Epithelial cell of prostate (primary cell): Measurements from ENCODE around the gene PHACTR3.

Experiments
- DNase-seq: peaks from one replicate; pipeline ENCODE4 v3.0.0-alpha.2; 2011; ENCODE audit warnings: low read depth, low spot score
- H3K27ac ChIP-seq: fragments of 450-650 bp; 2 replicates; pipeline ENCODE4 v1.5.1; 2017; ENCODE audit warnings: mild to moderate bottlenecking

PHACTR3 gene

DNA sequence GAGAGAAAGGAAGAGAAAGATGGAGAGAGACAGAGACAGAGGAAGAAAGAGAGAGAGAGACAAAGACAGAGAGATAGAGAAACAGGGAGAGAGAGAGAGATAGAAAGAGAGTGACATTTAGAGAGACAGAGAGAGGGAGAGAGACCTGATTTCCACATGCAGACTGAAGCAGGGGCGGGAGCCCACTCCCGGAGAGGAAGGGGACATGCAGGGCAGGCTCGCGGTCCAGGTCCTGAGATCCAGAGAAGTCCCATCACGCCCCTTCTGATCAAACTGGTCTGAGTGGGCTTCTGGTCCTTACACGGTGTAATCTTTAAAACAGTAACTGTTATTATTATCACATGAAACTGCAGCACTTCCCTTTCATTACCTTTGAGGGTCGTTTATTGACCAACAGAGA, 62.2 kb downstream of the PHACTR3 start:
- no peak for DNase-seq
- H3K27ac ChIP-seq = no peak overlapping the region

DNA sequence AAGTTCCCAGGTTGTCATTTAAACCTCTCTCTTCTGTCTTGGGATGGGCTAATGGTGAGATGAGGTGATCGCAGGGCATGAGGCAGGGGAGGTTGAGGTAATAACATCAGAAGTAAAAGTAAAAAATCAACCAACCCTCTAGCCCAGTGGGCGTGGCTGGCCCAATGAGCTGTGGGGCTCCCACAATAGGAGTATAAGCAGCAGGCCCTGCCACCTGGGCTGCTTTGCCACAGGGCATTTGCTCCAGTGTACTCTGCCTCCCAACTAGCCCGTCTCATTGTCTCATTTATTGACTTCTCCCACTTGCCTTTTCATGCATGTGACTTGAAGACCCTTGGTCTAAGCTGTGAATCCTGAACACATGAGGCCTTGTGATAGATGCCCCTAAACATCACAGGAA, 62.8 kb downstream of the PHACTR3 start:
- no peak overlapping the region for H3K27ac ChIP-seq
- no peak for DNase-seq

DNA sequence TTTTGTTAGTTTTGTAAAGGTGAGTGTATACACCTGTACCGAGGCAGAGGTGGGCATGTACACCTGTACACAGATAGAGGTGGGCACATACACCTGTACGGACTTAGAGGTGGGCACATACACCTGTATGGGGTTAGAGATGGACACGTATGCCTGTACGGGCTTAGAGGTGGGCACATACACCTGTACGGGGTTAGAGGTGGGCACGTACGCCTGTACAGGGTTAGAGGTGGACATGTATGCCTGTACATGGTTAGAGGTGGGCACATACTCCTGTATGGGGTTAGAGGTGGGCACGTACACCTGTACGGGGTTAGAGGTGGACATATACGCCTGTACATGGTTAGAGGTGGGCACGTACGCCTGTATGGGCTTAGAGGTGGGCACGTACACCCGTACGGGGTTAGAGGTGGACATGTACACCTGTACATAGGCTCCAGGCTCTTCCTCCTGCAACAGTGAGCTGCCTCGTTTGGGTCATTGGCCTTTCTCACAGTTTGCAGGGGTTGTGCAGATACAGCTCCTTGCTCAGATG, 63.7 kb downstream of the PHACTR3 start:
- DNase-seq = no peak
- no peak overlapping the region for H3K27ac ChIP-seq

DNA sequence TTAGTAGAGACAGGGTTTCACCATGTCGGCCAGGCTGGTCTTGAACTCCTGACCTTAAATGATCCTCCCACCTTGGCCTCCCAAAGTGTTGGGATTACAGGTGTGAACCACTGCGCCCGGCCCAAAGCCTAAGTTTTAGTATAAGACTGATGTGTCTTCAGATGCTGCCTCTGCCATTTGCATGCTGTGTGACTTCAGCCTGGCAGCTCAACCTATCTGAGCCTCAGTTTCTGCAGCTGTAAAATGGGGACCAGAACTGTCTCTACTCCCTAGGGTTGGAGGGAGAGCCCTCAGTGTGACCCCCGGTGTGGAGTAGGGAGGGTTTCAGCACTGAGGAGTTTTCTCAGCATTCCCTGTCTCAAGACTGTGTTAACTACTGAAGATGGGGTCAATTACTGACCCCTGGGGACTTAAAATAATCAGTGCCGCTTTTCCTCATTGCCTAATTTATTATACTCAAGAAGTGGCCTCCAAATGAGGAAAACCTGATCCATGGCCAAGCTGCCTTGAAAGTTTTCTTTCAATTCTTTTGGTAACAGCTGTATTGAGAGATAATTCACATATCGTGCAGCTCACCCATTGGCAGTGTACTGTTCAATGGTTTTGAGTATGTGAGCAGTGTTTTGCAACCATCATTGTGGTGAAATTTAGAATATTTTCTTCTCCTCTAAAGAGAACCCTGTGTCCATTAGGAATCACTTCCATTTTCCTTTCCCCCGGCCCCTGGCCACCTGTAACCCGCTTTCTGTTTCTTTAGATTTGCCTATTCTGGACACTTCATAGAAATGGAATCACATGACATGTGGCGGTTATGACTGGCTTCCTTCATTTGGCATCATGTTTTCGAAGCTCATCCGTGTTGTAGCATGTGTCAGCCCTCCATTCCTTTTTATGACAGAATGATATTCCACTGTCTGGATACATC, 64.8 kb downstream of the PHACTR3 start:
- no peak for DNase-seq
- no peak overlapping the region for H3K27ac ChIP-seq

DNA sequence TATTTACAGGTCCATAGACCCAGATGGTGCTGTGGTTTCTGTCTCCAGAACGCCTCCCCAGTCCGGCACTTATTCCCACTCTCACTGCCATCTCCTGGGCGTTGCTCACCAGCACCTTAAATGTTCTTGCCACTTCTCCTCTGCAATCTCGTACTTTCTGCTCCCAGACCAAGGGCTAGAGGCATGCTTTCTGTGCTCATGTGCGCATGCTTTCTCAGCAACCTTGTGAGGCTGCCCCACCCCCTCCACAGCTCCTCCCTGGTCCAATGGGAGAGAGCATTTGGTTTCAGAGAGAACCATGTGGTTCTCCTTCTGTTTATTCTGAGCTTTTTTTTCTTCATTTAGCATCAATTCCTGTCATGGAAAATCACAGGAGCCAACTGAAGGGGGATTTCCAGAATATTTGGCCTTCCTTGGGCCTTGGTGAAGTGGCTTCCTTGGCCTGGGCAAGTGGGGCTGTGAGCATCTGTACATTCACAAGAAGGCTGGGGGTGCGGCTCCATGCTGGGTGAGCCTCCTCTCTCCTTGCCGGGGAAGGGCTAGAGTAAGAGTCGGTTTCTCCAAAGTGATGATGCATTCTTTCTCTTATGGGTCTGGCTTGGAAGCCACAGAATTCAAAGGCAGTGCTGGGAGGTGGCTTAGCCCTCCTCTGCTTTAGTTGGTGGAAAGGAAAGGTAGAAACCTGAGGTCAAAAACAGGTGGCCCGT, 66.6 kb downstream of the PHACTR3 start:
- no peak for DNase-seq
- no peak overlapping the region for H3K27ac ChIP-seq

DNA sequence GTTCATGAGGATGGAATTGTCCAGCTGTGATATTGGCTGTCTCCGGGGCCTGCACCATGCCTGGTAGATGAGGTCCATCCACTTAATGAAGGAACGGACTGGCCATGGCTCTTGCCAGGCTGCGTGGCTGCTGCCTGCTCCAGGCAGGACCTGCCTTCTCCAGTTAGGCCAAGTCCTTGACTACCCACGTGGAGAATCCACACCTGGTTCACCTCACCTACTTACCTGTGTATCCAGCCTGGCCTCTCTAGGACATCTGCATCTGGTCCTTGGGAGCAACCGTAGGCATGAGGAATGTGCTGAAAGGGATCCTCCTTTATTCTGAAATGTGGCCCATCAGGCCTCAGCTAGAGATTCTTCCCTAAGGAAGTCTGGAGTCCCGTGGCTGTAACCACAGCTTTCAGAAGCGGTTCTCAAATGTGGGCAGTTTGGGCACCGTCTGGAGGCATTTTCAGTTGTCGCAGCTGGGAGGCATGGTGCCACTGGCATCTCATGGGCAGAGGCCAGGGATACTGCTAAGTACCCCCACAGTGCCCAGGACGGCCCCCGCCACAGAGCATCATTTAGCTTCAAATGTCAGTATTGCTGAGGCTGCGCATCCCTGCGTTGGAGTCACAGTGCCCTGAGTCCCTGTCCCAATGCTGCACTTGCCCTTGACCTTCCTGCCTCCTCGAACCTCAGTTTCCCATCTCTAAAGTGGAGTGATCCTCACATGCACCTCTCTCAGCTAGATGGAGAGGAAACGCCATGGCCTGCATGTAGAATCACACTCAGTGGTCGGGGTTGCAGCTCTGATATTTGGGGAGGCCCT, 67.5 kb downstream of the PHACTR3 start:
- H3K27ac ChIP-seq = no peak overlapping the region
- DNase-seq = no peak

DNA sequence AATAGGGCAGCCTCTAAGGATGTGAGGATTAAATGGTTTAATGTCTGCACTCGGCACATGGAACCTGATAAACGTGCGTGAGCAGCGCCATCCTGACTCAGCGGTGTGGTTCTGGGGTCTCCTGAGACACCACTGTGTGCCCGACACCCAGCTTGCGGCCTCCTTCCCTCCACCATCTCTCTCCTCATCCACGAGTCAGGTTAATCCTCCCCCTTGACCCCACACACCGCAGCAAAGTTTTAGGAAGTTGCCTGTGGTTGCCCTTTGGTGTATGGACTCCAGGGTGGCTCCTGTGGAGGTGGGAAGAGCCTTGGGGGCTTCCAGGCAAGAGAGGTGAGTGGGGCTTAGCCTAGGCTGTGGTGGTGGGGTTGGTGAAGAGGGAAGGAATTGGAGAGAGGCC, 68.2 kb downstream of the PHACTR3 start:
- no peak overlapping the region for H3K27ac ChIP-seq
- DNase-seq = no peak

DNA sequence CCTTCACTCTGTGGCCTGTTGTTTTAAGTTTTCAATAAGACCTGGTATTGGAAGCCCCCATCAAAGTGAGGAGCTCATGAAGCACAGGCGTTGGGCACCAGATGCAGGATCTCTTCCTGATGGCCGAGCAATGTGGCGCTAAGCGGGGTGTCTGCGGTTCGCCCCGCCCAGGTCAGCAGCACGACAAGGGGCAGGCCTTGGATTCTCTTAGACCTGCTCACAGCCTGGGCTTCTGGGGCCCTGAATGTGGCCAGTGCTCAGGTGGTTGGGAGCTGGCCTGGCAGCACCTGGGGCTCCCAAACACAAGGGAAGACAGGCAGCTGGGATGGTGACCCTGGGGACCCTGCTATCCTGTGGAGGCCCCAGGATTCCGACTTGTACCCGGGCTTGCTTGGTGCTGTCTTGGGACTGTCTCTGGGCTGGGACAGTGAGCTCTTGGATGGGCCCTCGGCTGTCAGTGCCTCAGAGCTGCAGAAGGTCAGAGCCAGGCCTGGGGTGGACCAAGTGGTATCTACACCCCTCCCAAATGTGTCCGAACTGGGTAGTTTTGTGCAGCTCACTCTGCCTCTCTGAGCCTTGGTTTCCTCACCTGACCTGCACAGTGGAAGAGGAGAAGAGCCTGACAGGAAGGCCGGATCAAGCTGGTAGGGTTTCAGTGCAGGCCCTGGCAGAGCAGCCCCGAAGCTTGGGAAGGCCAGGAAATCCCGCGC, 69.1 kb downstream of the PHACTR3 start:
- no peak overlapping the region for H3K27ac ChIP-seq
- no peak for DNase-seq

DNA sequence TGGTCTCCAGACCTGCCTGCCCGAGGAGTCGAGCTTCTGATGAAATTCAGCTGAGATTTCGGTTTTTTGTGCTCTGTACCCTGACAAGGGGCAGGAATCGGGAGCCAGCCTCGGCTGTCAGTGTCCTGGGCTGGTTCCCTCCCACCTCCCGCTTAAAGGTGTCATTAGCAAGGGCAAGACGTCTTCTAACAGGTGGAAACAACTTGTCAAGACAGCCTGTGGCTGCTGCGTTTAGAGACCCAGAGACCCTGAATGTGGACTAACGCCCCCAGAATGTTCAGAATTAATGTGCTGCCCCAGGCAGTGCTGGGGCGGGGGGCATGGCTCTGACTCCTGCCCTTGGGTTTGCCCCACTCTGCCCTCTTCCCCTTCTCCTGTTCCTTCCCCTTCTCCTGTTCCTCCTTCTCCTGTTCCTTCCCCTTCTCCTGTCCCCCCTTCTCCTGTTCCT, 69.7 kb downstream of the PHACTR3 start:
- DNase-seq = no peak
- no peak overlapping the region for H3K27ac ChIP-seq

DNA sequence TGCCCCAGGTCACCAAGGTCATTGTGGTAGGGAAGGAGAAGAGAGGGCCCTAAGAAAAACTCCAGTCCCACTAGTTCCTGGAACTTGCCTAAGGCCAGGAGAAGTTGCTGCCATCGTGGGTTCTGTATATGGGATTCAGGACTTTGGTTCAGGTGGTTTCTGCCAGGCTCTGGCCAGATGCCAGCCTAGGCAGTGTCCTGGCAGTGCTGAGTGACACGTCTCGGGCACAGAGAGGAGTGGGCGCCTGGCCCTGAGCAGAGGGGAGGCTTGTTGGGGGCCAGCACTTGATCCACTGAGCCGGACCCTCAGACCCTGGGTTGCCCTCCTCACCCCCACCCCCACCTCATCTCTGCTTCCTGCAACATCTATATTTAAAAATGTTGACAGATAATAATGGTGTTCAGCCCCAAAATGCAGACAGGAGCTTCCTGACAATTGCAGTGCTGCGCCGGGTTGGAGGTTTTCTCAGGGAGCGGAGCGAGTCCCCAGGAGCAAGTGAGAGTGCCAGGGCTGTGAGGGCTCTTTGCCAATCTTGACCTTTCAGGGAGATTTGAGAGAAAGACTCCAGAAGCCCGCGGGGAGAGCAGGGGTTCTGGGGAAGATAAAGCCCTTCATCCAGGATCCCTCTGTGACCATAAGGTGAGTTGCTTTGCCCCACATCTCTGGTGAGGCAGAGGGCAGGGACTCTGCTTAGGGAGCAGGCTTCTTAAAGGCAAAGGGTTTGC, 71.9 kb downstream of the PHACTR3 start:
- DNase-seq = no peak
- H3K27ac ChIP-seq = no peak overlapping the region

DNA sequence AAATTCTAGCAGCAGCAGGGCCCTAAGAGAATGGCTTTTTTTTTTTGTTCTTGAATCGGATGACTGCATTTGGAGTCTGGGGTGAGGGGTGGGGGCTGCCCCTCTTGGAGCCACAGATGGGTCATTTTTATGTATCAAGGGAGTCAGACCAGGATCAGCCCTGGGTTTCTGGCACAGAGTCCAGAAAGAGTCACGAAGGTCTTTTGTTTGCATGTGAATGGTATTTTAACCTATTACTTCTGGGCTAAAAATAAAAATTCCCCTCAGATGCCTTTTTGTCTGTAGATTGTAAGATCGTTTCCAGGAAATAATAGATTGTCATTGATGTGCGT, 72.5 kb downstream of the PHACTR3 start:
- no peak overlapping the region for H3K27ac ChIP-seq
- DNase-seq = no peak

DNA sequence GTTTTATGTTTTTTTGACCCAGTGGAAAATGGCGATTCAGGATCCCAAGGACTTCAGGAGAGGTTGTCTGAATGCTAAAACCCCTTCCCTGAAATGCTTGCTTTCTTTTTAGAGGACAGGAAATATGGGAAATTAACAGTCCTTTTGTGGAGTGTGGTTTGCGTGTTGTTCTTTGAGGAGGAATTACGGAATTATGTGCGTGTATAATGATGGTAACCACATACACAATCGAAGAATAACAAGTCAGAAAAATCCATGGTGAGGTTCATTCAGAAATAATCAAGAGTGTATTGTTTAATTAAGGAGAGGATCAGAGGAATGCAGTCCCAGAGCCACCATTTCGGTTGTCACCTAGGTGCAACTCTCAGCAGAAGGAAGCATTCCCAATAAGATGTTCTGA, 73.2 kb downstream of the PHACTR3 start:
- H3K27ac ChIP-seq = no peak overlapping the region

DNA sequence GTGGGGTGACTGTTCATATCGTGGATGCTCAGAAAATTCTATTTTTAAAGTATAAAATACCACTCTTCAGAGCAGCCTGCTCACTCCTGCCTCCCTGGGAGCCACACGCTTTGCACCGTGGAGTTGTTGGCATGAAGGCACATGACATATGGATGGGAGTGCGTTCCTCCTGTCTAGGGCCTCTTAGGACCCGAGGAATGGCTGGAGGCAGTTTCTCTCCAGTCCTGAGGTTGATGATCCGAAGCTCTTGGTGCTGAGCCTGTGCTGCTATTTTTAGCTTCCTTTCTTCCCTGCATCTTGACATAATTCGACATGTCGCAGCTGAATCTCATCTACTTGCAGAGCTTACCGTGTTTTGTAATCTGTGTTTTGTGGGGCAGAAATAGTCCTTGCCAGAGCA, 73.9 kb downstream of the PHACTR3 start:
- H3K27ac ChIP-seq = no peak overlapping the region
- no peak for DNase-seq

More for the DNA sequence above, 73.2 kb downstream of the PHACTR3 start:
- DNase-seq = no peak

DNA sequence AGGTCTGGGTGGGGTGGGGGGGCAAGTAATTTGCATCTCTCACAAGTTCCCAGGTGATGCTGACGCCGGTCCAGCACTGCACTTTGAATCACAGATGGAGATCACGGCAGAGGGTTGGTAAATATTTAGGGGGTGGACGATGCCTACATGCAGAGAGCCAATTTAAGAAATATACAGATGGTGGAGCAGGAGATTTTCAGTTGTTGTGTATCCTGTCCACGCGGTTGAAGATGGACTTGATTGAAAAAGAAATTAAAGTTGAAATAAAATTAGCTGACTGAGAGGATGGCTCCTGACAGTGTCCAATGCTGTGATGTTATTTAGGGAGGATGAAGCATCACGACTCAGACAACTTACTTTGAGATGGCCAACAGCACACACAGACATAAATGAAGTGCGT, 74.6 kb downstream of the PHACTR3 start:
- DNase-seq = no peak
- H3K27ac ChIP-seq = no peak overlapping the region

DNA sequence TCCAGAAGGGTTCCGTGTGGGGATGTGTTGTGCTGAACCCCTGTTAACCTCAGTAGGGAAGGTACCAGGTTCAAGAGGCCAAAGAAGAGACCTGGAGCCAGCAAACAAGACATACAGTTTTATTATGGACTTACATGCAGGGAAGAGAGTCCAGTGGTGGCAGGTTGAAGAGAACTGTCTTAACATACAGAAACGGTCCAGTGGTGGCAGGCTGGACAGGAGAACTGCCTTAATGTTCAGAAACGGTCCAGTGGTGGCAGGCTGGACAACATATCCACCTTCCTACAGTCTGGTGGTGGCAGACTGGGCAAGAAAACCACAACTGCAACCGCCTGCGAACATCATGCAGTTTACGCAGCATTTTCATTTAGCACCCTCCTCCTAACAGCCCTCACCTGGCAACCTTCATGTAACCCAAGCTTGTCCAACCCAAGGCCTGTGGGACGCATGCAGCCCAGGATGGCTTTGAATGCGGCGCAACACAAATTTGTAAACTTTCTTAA, 75.9 kb downstream of the PHACTR3 start:
- DNase-seq = no peak

DNA sequence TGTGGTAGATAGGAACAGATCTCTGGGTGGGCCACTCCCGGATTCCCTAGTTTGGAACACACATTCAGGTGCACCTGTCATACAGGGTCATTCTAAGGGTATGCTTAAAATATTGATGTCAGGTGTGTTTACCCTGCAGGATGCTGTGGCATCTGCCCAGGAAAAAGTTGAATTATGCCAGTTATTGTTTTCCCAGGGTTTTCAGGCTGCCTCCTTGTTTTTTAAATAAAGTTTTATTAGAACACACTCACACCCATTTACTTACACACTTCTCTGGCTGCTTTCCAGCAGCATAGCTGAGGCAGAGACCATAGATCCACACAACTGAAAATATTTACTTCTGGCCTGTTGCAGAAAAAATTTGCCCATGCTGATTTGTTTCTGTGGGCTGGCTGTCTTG, 76.5 kb downstream of the PHACTR3 start:
- no peak overlapping the region for H3K27ac ChIP-seq
- DNase-seq = no peak

More for the DNA sequence above, 75.9 kb downstream of the PHACTR3 start:
- no peak overlapping the region for H3K27ac ChIP-seq

DNA sequence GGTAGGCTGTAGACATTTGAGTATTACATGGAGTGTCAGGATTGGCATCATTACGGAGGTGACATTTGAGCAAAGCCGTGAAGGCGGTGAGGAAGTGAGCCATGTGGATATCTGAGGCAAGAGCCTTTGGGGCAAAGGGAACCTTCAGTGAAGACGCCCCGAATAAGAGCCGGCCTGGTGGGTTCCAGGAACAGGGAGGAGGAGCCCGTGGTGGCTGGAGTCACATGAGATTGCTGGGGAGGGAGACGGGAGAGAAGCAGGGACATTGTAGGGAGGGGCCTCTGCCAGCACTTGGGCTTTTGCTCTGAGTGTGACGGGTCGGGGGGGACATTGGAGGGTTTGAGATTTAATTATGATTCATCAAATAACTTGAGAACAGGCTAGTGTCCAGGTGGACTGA, 78.3 kb downstream of the PHACTR3 start:
- no peak for DNase-seq
- H3K27ac ChIP-seq = no peak overlapping the region

DNA sequence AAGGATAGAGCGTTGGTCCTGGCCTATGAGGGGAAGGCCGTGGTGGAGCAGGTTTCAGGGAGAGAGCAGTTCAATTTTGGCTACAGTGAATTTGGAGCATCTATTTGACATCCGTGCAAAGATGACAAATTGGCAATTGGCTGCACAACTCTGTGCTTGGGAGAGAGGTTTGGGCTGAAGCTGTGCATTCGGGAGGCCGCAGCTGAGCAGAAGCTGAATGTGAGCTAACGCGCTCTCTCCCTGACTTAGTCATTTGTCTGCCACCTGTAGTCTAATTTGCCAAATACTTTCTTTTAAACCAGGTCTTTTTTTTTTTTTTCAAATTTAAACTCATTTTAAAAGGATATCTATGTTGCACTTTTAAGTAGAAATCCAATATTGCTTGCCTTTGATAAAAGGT, 78.8 kb downstream of the PHACTR3 start:
- H3K27ac ChIP-seq = no peak overlapping the region
- no peak for DNase-seq

DNA sequence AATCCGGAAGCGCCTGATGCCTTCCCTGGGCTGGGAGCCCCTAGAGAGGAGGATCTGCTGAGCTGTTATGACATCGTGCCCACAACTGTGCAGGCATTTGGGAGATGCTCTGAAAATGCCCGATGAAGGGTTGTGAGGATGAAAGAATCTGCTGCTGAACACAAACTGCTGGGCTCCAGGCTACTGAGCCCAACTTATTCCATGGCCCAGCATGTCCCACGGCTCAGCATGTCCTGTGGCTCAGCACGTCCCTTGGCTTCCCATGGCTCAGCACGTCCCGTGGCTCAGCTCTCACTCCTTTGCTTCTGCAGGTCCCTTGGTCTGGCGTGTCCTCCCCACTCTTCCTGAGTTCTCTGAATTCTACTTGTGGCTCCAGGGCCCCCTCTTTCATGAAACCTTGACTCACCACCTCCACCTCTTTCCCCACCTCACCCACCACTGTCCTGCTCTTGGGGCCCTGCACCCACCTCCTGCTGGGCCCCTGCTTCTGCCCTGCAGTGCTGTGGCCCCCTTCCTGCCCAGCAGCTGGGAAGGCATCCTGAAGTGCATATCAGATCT, 80.4 kb downstream of the PHACTR3 start:
- DNase-seq = no peak
- no peak overlapping the region for H3K27ac ChIP-seq
